ENCODE measurements around the gene GMPPA.

Gene GMPPA

GRCh38 chr2:219525533-219526232 lies 27.0 kb downstream of the GMPPA start:
- no peak; the same call in 2 of the 3 replicates for ATAC-seq
- TF ChIP-seq, protein P1, sequence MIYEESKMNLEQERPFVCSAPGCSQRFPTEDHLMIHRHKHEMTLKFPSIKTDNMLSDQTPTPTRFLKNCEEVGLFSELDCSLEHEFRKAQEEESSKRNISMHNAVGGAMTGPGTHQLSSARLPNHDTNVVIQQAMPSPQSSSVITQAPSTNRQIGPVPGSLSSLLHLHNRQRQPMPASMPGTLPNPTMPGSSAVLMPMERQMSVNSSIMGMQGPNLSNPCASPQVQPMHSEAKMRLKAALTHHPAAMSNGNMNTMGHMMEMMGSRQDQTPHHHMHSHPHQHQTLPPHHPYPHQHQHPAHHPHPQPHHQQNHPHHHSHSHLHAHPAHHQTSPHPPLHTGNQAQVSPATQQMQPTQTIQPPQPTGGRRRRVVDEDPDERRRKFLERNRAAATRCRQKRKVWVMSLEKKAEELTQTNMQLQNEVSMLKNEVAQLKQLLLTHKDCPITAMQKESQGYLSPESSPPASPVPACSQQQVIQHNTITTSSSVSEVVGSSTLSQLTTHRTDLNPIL (CRISPR knock-in tag; IDR thresholded peaks at IDR 0.05; ENCODE audit: low read depth) = no peak
- TF ChIP-seq CSDC2 (CRISPR knock-in tag; IDR thresholded peaks at IDR 0.05) (no peak), PPARA (CRISPR knock-in tag; IDR thresholded peaks at IDR 0.05; ENCODE audit: borderline replicate concordance) (no peak), ZC3H10 (CRISPR knock-in tag; IDR thresholded peaks at IDR 0.05) (no peak), TCF4 (CRISPR knock-in tag; IDR thresholded peaks at IDR 0.05; ENCODE audit: borderline replicate concordance) (peak; percentile 59; the same call in 1 of the 2 replicates), ZNF8 (CRISPR knock-in tag; IDR thresholded peaks at IDR 0.05) (no peak), ARNTL (CRISPR knock-in tag; IDR thresholded peaks at IDR 0.05; ENCODE audit: borderline replicate concordance, low read depth) (no peak), TOX (CRISPR knock-in tag; IDR thresholded peaks at IDR 0.05; ENCODE audit: borderline replicate concordance) (no peak), PATZ1 (CRISPR knock-in tag; IDR thresholded peaks at IDR 0.05; ENCODE audit: borderline replicate concordance) (no peak), ZNF565 (CRISPR knock-in tag; conservative IDR thresholded peaks at IDR 0.05; ENCODE audit: low read depth) (no peak), ISL1 (CRISPR knock-in tag; IDR thresholded peaks at IDR 0.05) (no peak), SNAI2 (CRISPR knock-in tag; IDR thresholded peaks at IDR 0.05) (no peak), ZFP3 (CRISPR knock-in tag; IDR thresholded peaks at IDR 0.05) (no peak)
- TF ChIP-seq, protein P2, sequence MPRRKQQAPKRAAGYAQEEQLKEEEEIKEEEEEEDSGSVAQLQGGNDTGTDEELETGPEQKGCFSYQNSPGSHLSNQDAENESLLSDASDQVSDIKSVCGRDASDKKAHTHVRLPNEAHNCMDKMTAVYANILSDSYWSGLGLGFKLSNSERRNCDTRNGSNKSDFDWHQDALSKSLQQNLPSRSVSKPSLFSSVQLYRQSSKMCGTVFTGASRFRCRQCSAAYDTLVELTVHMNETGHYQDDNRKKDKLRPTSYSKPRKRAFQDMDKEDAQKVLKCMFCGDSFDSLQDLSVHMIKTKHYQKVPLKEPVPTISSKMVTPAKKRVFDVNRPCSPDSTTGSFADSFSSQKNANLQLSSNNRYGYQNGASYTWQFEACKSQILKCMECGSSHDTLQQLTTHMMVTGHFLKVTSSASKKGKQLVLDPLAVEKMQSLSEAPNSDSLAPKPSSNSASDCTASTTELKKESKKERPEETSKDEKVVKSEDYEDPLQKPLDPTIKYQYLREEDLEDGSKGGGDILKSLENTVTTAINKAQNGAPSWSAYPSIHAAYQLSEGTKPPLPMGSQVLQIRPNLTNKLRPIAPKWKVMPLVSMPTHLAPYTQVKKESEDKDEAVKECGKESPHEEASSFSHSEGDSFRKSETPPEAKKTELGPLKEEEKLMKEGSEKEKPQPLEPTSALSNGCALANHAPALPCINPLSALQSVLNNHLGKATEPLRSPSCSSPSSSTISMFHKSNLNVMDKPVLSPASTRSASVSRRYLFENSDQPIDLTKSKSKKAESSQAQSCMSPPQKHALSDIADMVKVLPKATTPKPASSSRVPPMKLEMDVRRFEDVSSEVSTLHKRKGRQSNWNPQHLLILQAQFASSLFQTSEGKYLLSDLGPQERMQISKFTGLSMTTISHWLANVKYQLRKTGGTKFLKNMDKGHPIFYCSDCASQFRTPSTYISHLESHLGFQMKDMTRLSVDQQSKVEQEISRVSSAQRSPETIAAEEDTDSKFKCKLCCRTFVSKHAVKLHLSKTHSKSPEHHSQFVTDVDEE (CRISPR knock-in tag; IDR thresholded peaks at IDR 0.05) = peak; percentile 50; the same call in 1 of the 2 replicates

- no peak for ATAC-seq
- TF ChIP-seq, protein P2 (CRISPR knock-in tag; IDR thresholded peaks at IDR 0.05) = 0 out of 2 replicates have a peak, but pooled peaks have one; percentile 28
- TF ChIP-seq OSR1 (CRISPR knock-in tag; IDR thresholded peaks at IDR 0.05) = no peak
These were observed 27.8 kb downstream of the GMPPA start for GRCh38 chr2:219526320-219527075.

DNA sequence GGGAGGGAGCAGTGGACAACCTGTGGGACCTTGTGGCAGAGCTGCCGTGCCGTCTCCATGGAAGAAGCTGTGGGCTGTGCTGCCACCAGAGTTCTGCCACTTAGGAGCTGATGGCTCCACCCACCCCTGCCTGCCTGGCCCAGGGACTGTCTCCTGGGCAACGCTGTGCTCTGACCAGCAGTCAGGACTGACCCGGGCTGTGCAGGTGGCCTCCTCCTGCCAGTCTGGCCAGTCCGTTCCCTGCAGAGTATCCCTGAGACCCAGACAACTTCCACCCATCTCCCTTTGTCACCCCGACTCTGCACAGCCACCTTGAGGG lies 28.3 kb downstream of the GMPPA start:
- TF ChIP-seq, protein P2 (CRISPR knock-in tag; IDR thresholded peaks at IDR 0.05) = no peak
- TF ChIP-seq PATZ1 (CRISPR knock-in tag; IDR thresholded peaks at IDR 0.05; ENCODE audit: borderline replicate concordance) (no peak), BACH2 (CRISPR knock-in tag; IDR thresholded peaks at IDR 0.05; ENCODE audit: borderline replicate concordance) (no peak), ZNF70 (CRISPR knock-in tag; IDR thresholded peaks at IDR 0.05) (no peak), ZFP30 (CRISPR knock-in tag; IDR thresholded peaks at IDR 0.05) (no peak), PPARA (CRISPR knock-in tag; IDR thresholded peaks at IDR 0.05; ENCODE audit: borderline replicate concordance) (no peak), TOX (CRISPR knock-in tag; IDR thresholded peaks at IDR 0.05; ENCODE audit: borderline replicate concordance) (no peak), ZC3H10 (CRISPR knock-in tag; IDR thresholded peaks at IDR 0.05) (no peak), RARB (CRISPR knock-in tag; IDR thresholded peaks at IDR 0.05) (no peak)
- ATAC-seq = peak; percentile 36; the same call in 2 of the 3 replicates
